H9 (cell line): ENCODE results near the gene UBXN11. TPM values are rescaled to one million over a fixed set of nuclear protein-coding genes. Genes with fewer than 3 reads are reported as not detected.

Experiments
- DNase-seq: peaks from one replicate; pipeline ENCODE4 v3.0.0-alpha.2; 2017
- H2AFZ ChIP-seq: one replicate; pipeline ENCODE4 v1.6.1; 2013; ENCODE audit warnings: mild to moderate bottlenecking, low read length, control low read depth, moderate library complexity
- H2AK5ac ChIP-seq: 2 replicates; pipeline ENCODE4 v1.6.1; 2013; ENCODE audit warnings: low read length, control low read depth, mixed read lengths; ENCODE audit not compliant: insufficient read length
- H2BK120ac ChIP-seq: one replicate; pipeline ENCODE4 v1.6.1; 2013; ENCODE audit warnings: low read depth, mild to moderate bottlenecking, low read length, control low read depth, inconsistent platforms; ENCODE audit not compliant: poor library complexity, severe bottlenecking
- H2BK12ac ChIP-seq: 2 replicates; pipeline ENCODE4 v1.6.1; 2013; ENCODE audit warnings: low read length, control low read depth, mixed read lengths, low read depth; ENCODE audit not compliant: insufficient read length
- H2BK15ac ChIP-seq: 2 replicates; pipeline ENCODE4 v1.6.1; 2013; ENCODE audit warnings: low read depth, low read length, control low read depth
- H2BK20ac ChIP-seq: one replicate; pipeline ENCODE4 v1.6.1; 2013; ENCODE audit warnings: low read depth, mild to moderate bottlenecking, low read length, control low read depth, inconsistent platforms; ENCODE audit not compliant: poor library complexity, severe bottlenecking
- H2BK5ac ChIP-seq: 2 replicates; pipeline ENCODE4 v1.6.1; 2013; ENCODE audit warnings: low read length, control low read depth, mixed read lengths; ENCODE audit not compliant: insufficient read length
- H3K14ac ChIP-seq: 2 replicates; pipeline ENCODE4 v1.6.1; 2013; ENCODE audit warnings: low read length, control low read depth; ENCODE audit not compliant: insufficient read depth
- H3K18ac ChIP-seq: 2 replicates; pipeline ENCODE4 v1.6.1; 2013; ENCODE audit warnings: low read depth, mild to moderate bottlenecking, mixed read lengths, low read length, control low read depth; ENCODE audit not compliant: insufficient read length
- H3K23ac ChIP-seq: 2 replicates; pipeline ENCODE4 v1.6.1; 2013; ENCODE audit warnings: low read length, control low read depth, mixed read lengths, low read depth; ENCODE audit not compliant: insufficient read length
- H3K23me2 ChIP-seq: 2 replicates; pipeline ENCODE4 v1.6.1; 2013; ENCODE audit warnings: low read depth, mild to moderate bottlenecking, mixed read lengths, low read length, control low read depth; ENCODE audit not compliant: insufficient read length, poor library complexity, severe bottlenecking
- H3K27ac ChIP-seq: 2 replicates; pipeline ENCODE4 v1.5.1; 2013; ENCODE audit warnings: low read length, control low read depth, mixed read lengths, low read depth; ENCODE audit not compliant: insufficient read length
- H3K27me3 ChIP-seq: 2 replicates; pipeline ENCODE4 v1.6.1; 2013; ENCODE audit warnings: low read length, control low read depth, inconsistent platforms; ENCODE audit not compliant: insufficient read depth
- H3K4ac ChIP-seq: 2 replicates; pipeline ENCODE4 v1.6.1; 2013; ENCODE audit warnings: low read depth, mild to moderate bottlenecking, control low read depth, inconsistent platforms, low read length, moderate library complexity
- H3K4me1 ChIP-seq: 2 replicates; pipeline ENCODE4 v1.6.1; 2013; ENCODE audit warnings: low read length, control low read depth, inconsistent platforms; ENCODE audit not compliant: insufficient read depth
- H3K4me2 ChIP-seq: 2 replicates; pipeline ENCODE4 v1.6.1; 2013; ENCODE audit warnings: low read length, control low read depth, mixed read lengths; ENCODE audit not compliant: insufficient read length, insufficient read depth
- H3K56ac ChIP-seq: 2 replicates; pipeline ENCODE4 v1.6.1; 2013; ENCODE audit warnings: low read depth, mild to moderate bottlenecking, mixed read lengths, low read length, control low read depth; ENCODE audit not compliant: insufficient read length
- H3K79me1 ChIP-seq: 2 replicates; pipeline ENCODE4 v1.6.1; 2013; ENCODE audit warnings: low read depth, mild to moderate bottlenecking, moderate library complexity, low read length, control low read depth, inconsistent platforms; ENCODE audit not compliant: insufficient read depth, poor library complexity, severe bottlenecking
- H3K79me2 ChIP-seq: 2 replicates; pipeline ENCODE4 v1.6.1; 2013; ENCODE audit warnings: low read length, control low read depth, inconsistent platforms; ENCODE audit not compliant: insufficient read depth
- H3K9ac ChIP-seq: 2 replicates; pipeline ENCODE4 v1.6.1; 2013; ENCODE audit warnings: low read length, control low read depth, mixed read lengths; ENCODE audit not compliant: insufficient read length; ENCODE audit errors: extremely low read depth
- H3K9me3 ChIP-seq: one replicate; pipeline ENCODE4 v1.6.1; 2013; ENCODE audit warnings: low read depth, low read length, inconsistent platforms; ENCODE audit not compliant: control insufficient read depth
- H3T11ph ChIP-seq: one replicate; pipeline ENCODE4 v1.6.1; 2013; ENCODE audit warnings: mild to moderate bottlenecking, low read length, control low read depth, inconsistent platforms
- H4K20me1 ChIP-seq: one replicate; pipeline ENCODE4 v1.6.1; 2013; ENCODE audit not compliant: control insufficient read depth, insufficient read length, insufficient read depth
- H4K5ac ChIP-seq: 2 replicates; pipeline ENCODE4 v1.6.1; 2013; ENCODE audit warnings: low read depth, mild to moderate bottlenecking, mixed read lengths, low read length, control low read depth; ENCODE audit not compliant: insufficient read length
- H4K8ac ChIP-seq: replicated peaks from 2 replicates; pipeline ENCODE4 v1.6.1; 2013; ENCODE audit warnings: low read length, control low read depth, mixed read lengths, low read depth; ENCODE audit not compliant: insufficient read length
- H4K91ac ChIP-seq: 2 replicates; pipeline ENCODE4 v1.6.1; 2013; ENCODE audit warnings: low read depth, mild to moderate bottlenecking, moderate library complexity, mixed read lengths, low read length, control low read depth; ENCODE audit not compliant: insufficient read length
- H3K27ac Mint-ChIP-seq, 3 experiments: 2 replicates in 2 of 3; 3 replicates in 1 of 3; pipeline ENCODE4 v1.8.0; 2020 to 2021; ENCODE audit warnings: mixed read lengths in 3 of 3, mild to moderate bottlenecking in 1 of 3, moderate library complexity in 1 of 3
- H3K27me3 Mint-ChIP-seq: 2 replicates; pipeline ENCODE4 v1.8.0; 2021; ENCODE audit warnings: low read depth, mild to moderate bottlenecking, moderate library complexity, mixed read lengths
- H3K36me3 Mint-ChIP-seq, 3 experiments: 2 replicates in 2 of 3; 3 replicates in 1 of 3; pipeline ENCODE4 v1.8.0; 2020 to 2021; ENCODE audit warnings: low read depth in 3 of 3, mixed read lengths in 3 of 3; ENCODE audit not compliant: insufficient read depth in 1 of 3
- H3K4me1 Mint-ChIP-seq, 2 experiments: 2 replicates each; pipeline ENCODE4 v1.8.0; 2020; ENCODE audit warnings: mixed read lengths in 2 of 2
- H3K4me3 Mint-ChIP-seq, 2 experiments: 2 replicates in 1 of 2; 3 replicates in 1 of 2; pipeline ENCODE4 v1.8.0; 2020 to 2021; ENCODE audit warnings: mild to moderate bottlenecking in 2 of 2, mixed read lengths in 2 of 2, moderate library complexity in 1 of 2
- H3K9me3 Mint-ChIP-seq, 2 experiments: 2 replicates in 1 of 2; 3 replicates in 1 of 2; pipeline ENCODE4 v1.8.0; 2020; ENCODE audit warnings: mild to moderate bottlenecking in 2 of 2, mixed read lengths in 2 of 2, moderate library complexity in 1 of 2
- CTCF ChIP-seq: fragments of 200-600 bp; sonication (generic); conservative IDR thresholded peaks from 3 replicates; pipeline ENCODE4 v1.8.0; 2021; ENCODE audit warnings: antibody characterized with exemption, mild to moderate bottlenecking
- WGBS: extraction: QIAGEN DNeasy Blood & Tissue Kit; methylation state at CpG from one replicate; pipeline ENCODE4 v1.1.7; 2013; ENCODE audit warnings: missing lambda C conversion rate, low lambda C conversion rate, mixed read lengths; ENCODE audit not compliant: insufficient read length; ENCODE audit errors: extremely low coverage; 5-methylcytosine and 5-hydroxymethylcytosine counted together
- total RNA-seq: library from RNA; stranded (reverse); gene quantifications from 2 replicates; pipeline ENCODE4 v1.2.1, GENCODE V29; 2021

The UBXN11 gene
- total RNA-seq, 1 experiment from 2014 or later, result 13.7 TPM

DNA sequence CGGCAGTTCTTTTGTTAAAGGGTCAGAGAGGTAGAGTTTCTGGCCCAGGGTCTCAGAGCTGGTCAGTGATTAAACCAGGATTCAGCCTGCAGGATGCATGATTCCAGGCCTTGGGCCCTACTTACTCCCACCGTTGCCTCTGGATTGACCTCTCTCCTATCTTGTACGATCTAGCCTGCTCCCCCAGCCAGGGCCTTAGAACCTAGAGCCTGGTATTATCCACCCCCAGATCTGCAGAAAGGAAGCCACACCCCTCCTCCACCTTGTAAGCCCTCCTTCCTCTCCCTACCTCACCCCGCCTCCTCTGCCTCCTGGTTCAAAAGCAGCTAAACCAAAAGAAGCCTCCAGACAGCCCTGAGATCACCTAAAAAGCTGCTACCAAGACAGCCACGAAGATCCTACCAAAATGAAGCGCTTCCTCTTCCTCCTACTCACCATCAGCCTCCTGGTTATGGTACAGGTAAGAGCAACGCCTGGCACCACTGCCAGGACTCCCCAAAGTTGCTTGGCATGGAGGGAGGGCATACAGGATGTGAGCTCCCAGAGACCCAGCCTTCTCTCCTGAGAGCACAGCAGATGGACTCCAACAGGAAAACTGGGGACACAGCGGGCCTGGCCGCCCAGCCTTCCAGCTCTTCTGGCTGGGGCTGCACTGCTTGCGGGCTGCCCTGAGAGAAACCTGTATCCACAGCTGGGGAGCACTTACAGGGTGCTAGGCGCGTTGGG is 11.3 kb upstream of the UBXN11 start, which contains the start of gene CD52:
CD52 (plus strand) TSS at position 347 of the 726 bp plus-strand sequence; CDS start at position 407, 60 bp downstream.
- Histone ChIP-seq H4K8ac (no peak within 1 kb of the TSS), H3K27ac (no peak within 1 kb of the TSS), H3K4me1 (no peaks in the 10 kb centered on the region), H2AK5ac (no peak within 1 kb of the TSS), H3T11ph (no peak within 1 kb of the TSS), H4K5ac (no peak within 1 kb of the TSS), H3K4me2 (no peak within 1 kb of the TSS), H3K9me3 (no peaks in the 10 kb centered on the region), H3K9ac (no peak within 1 kb of the TSS), H3K79me1 (no peaks in the 10 kb centered on the region), H3K18ac (no peak within 1 kb of the TSS), H3K27me3 (no peaks in the 10 kb centered on the region), H3K14ac (no peak within 1 kb of the TSS), H2BK120ac (no peak within 1 kb of the TSS), H3K23ac (no peak within 1 kb of the TSS), H3K4ac (no peak within 1 kb of the TSS), H2BK15ac (no peak within 1 kb of the TSS), H4K20me1 (no peaks in the 10 kb centered on the region), H2BK5ac (no peak within 1 kb of the TSS), H2BK12ac (no peak within 1 kb of the TSS), H3K79me2 (no peaks in the 10 kb centered on the region), H3K23me2 (no peaks in the 10 kb centered on the region), H3K56ac (no peak within 1 kb of the TSS), H2AFZ (no peak within 1 kb of the TSS), H2BK20ac (no peak within 1 kb of the TSS), H4K91ac (no peak within 1 kb of the TSS)
- H3K27ac Mint-ChIP-seq, result peak within 1 kb of the TSS; percentile 44 to 78 (median 68); a peak in 5 of 7 replicates
- peaks cover 1% of the 10 kb centered on the region; the same call in 1 of the 2 replicates for H3K27me3 Mint-ChIP-seq
- no CpG with 5 or more reads among the region's 12 CpGs for WGBS
- H3K9me3 Mint-ChIP-seq, result no peaks in the 10 kb centered on the region
- peaks cover 34 to 50% of the 10 kb centered on the region in 2 experiments for H3K4me1 Mint-ChIP-seq
- H3K36me3 Mint-ChIP-seq, result peaks cover 5 to 16% (median 8%) of the 10 kb centered on the region in 3 experiments; a peak in 6 of 7 replicates
- no peak for TF ChIP-seq CTCF
- H3K4me3 Mint-ChIP-seq, result peak within 1 kb of the TSS in 1 of 2 experiments; percentile 11; a peak in 3 of 5 replicates
- DNase-seq, result peak; percentile 78
